HG03558 (cell line): ENCODE data around the gene CYCS.
"Not testable (repeated sequence)": the region's sequence is repeated elsewhere in the genome, so short reads cannot be mapped to it uniquely, and the experiment has no call there.

Source experiments
- ATAC-seq: cut with Tn5 transposase; IDR thresholded peaks from one replicate; pipeline ENCODE4 v1.9.1; 2021; ENCODE audit warnings: moderate number of reproducible peaks; ENCODE audit not compliant: unreplicated experiment; ENCODE audit errors: extremely low read depth

CYCS gene

GRCh38 chr7:25125137-25125946 lies at the start of gene CYCS:
Gene CYCS, minus strand, starts transcription at chr7:25125260. Its CDS starts 1,141 bp downstream, at chr7:25124119.
- peak; percentile 89 for ATAC-seq

GRCh38 chr7:25173184-25173583 lies 48.1 kb upstream of the CYCS start:
- ATAC-seq = no peak

GRCh38 chr7:25171516-25171915 lies 46.5 kb upstream of the CYCS start:
- no peak for ATAC-seq

GRCh38 chr7:25171071-25171470 lies 46.0 kb upstream of the CYCS start:
- ATAC-seq = no peak

- no peak for ATAC-seq
These were observed 44.6 kb upstream of the CYCS start for GRCh38 chr7:25169683-25170082.

- no peak for ATAC-seq
These were observed 43.1 kb upstream of the CYCS start for GRCh38 chr7:25168145-25168544.

- ATAC-seq = no peak
These were observed 42.3 kb upstream of the CYCS start for GRCh38 chr7:25167262-25167843.

GRCh38 chr7:25159983-25160596 lies 35.0 kb upstream of the CYCS start:
- ATAC-seq = not testable (repeated sequence)

- ATAC-seq = no peak
These were observed 33.9 kb upstream of the CYCS start for GRCh38 chr7:25158966-25159365.

GRCh38 chr7:25151773-25152172 lies 26.7 kb upstream of the CYCS start:
- no peak for ATAC-seq

GRCh38 chr7:25149836-25150235 lies 24.8 kb upstream of the CYCS start:
- no peak for ATAC-seq

GRCh38 chr7:25148772-25149575 lies 23.9 kb upstream of the CYCS start:
- ATAC-seq = no peak

GRCh38 chr7:25143763-25144162 lies 18.7 kb upstream of the CYCS start:
- no peak for ATAC-seq

GRCh38 chr7:25139536-25139935 lies 14.5 kb upstream of the CYCS start:
- no peak for ATAC-seq

- ATAC-seq = no peak
These were observed 9.4 kb upstream of the CYCS start for GRCh38 chr7:25134358-25135010.

- no peak for ATAC-seq
These were observed 7.4 kb upstream of the CYCS start for GRCh38 chr7:25132430-25132829.

GRCh38 chr7:25126751-25127150 lies 1.7 kb upstream of the CYCS start:
- ATAC-seq = no peak

- ATAC-seq = no peak
These were observed 459 bp downstream of the CYCS start for GRCh38 chr7:25124465-25125136.

- ATAC-seq = no peak
These were observed 2.7 kb downstream of the CYCS start for GRCh38 chr7:25122373-25122772.

- no peak for ATAC-seq
These were observed 3.5 kb downstream of the CYCS start for GRCh38 chr7:25121599-25121998.
